HG03097 (cell line): ENCODE results near the gene ZFAND3.

Experiments used
- ATAC-seq: cut with Tn5 transposase; IDR thresholded peaks from one replicate; pipeline ENCODE4 v1.9.1; 2021; ENCODE audit not compliant: unreplicated experiment, low FRiP score

The ZFAND3 gene

GRCh38 chr6:38192487-38192886, 373.0 kb downstream of the ZFAND3 start:
- ATAC-seq, result no peak

GRCh38 chr6:38193051-38193450, 373.5 kb downstream of the ZFAND3 start:
- ATAC-seq, result no peak

- no peak for ATAC-seq
Measured at GRCh38 chr6:38193481-38194281, 374.2 kb downstream of the ZFAND3 start.

GRCh38 chr6:38194282-38194572, 374.7 kb downstream of the ZFAND3 start:
- ATAC-seq, result no peak

GRCh38 chr6:38194589-38194988, 375.1 kb downstream of the ZFAND3 start:
- ATAC-seq, result no peak

- no peak for ATAC-seq
Measured at GRCh38 chr6:38195113-38195635, 375.6 kb downstream of the ZFAND3 start.

- ATAC-seq, result no peak
Measured at GRCh38 chr6:38198219-38198618, 378.7 kb downstream of the ZFAND3 start.
